HEK293 (cell line): ENCODE measurements around the gene OPA1.

Experiments used
- ELK4 ChIP-seq: IDR thresholded peaks from 2 replicates; pipeline ENCODE4 v1.6.1; 2011; ENCODE audit warnings: mild to moderate bottlenecking, low read depth, low read length, borderline replicate concordance
- GLI2 ChIP-seq: fragments of 450-650 bp; formaldehyde crosslinking; IDR thresholded peaks from 2 replicates; pipeline ENCODE4; 2017; ENCODE audit warnings: missing biosample characterization, missing genetic modification characterization, low read depth, borderline replicate concordance
- GLIS1 ChIP-seq: fragments of 450-650 bp; formaldehyde crosslinking; IDR thresholded peaks from 2 replicates; pipeline ENCODE4 v1.5.1; 2016; ENCODE audit warnings: missing biosample characterization, missing genetic modification characterization
- GLIS2 ChIP-seq: fragments of 450-650 bp; formaldehyde crosslinking; IDR thresholded peaks from 2 replicates; pipeline ENCODE4 v1.5.1; 2016; ENCODE audit warnings: missing biosample characterization, missing genetic modification characterization
- HIC1 ChIP-seq: fragments of 450-650 bp; formaldehyde crosslinking; IDR thresholded peaks from 2 replicates; pipeline ENCODE4 v1.5.1; 2016; ENCODE audit warnings: missing biosample characterization, missing genetic modification characterization
- KLF9 ChIP-seq: fragments of 450-650 bp; formaldehyde crosslinking; IDR thresholded peaks from 2 replicates; pipeline ENCODE4 v1.5.1; 2016; ENCODE audit warnings: missing biosample characterization, missing genetic modification characterization, low read depth
- MYNN ChIP-seq: fragments of 450-650 bp; formaldehyde crosslinking; IDR thresholded peaks from 2 replicates; pipeline ENCODE4 v1.5.1; 2016; ENCODE audit warnings: missing biosample characterization, missing genetic modification characterization, borderline replicate concordance
- OVOL3 ChIP-seq: fragments of 450-650 bp; formaldehyde crosslinking; IDR thresholded peaks from 2 replicates; pipeline ENCODE4 v1.5.1; 2016; ENCODE audit warnings: missing biosample characterization, missing genetic modification characterization
- SP7 ChIP-seq: fragments of 450-650 bp; formaldehyde crosslinking; IDR thresholded peaks from 2 replicates; pipeline ENCODE4 v1.5.1; 2016; ENCODE audit warnings: missing biosample characterization, missing genetic modification characterization
- ZBTB21 ChIP-seq: fragments of 450-650 bp; formaldehyde crosslinking; IDR thresholded peaks from 2 replicates; pipeline ENCODE4 v1.5.1; 2017; ENCODE audit warnings: missing biosample characterization, missing genetic modification characterization
- ZBTB48 ChIP-seq: fragments of 450-650 bp; formaldehyde crosslinking; IDR thresholded peaks from 2 replicates; pipeline ENCODE4 v1.5.1; 2016; ENCODE audit warnings: missing biosample characterization, missing genetic modification characterization
- ZFP37 ChIP-seq: fragments of 450-650 bp; formaldehyde crosslinking; IDR thresholded peaks from 2 replicates; pipeline ENCODE4 v1.5.1; 2016; ENCODE audit warnings: missing biosample characterization, missing genetic modification characterization
- ZFP69B ChIP-seq: fragments of 450-650 bp; formaldehyde crosslinking; IDR thresholded peaks from 2 replicates; pipeline ENCODE4 v1.5.1; 2016; ENCODE audit warnings: missing biosample characterization, missing genetic modification characterization
- ZNF146 ChIP-seq: fragments of 450-650 bp; formaldehyde crosslinking; IDR thresholded peaks from 2 replicates; pipeline ENCODE4 v1.5.1; 2016; ENCODE audit warnings: missing biosample characterization, missing genetic modification characterization
- ZNF169 ChIP-seq: fragments of 450-650 bp; formaldehyde crosslinking; IDR thresholded peaks from 2 replicates; pipeline ENCODE4 v1.5.1; 2016; ENCODE audit warnings: missing biosample characterization, missing genetic modification characterization
- ZNF174 ChIP-seq: fragments of 450-650 bp; formaldehyde crosslinking; IDR thresholded peaks from 2 replicates; pipeline ENCODE4 v1.5.0; 2017; ENCODE audit warnings: missing biosample characterization, mild to moderate bottlenecking, missing genetic modification characterization
- ZNF248 ChIP-seq: fragments of 450-650 bp; formaldehyde crosslinking; IDR thresholded peaks from 2 replicates; pipeline ENCODE4 v1.5.1; 2017; ENCODE audit warnings: missing biosample characterization, missing genetic modification characterization
- ZNF280C ChIP-seq: fragments of 450-650 bp; formaldehyde crosslinking; IDR thresholded peaks from 2 replicates; pipeline ENCODE4 v1.5.1; 2016; ENCODE audit warnings: missing biosample characterization, missing genetic modification characterization
- ZNF311 ChIP-seq: fragments of 450-650 bp; formaldehyde crosslinking; IDR thresholded peaks from 2 replicates; pipeline ENCODE4 v1.5.1; 2017; ENCODE audit warnings: missing biosample characterization, missing genetic modification characterization, borderline replicate concordance
- ZNF324 ChIP-seq: fragments of 450-650 bp; formaldehyde crosslinking; IDR thresholded peaks from 2 replicates; pipeline ENCODE4 v1.5.1; 2016; ENCODE audit warnings: missing biosample characterization, missing genetic modification characterization
- ZNF398 ChIP-seq: fragments of 450-650 bp; formaldehyde crosslinking; IDR thresholded peaks from 2 replicates; pipeline ENCODE4 v1.5.1; 2017; ENCODE audit warnings: missing biosample characterization, missing genetic modification characterization
- ZNF449 ChIP-seq: fragments of 450-650 bp; formaldehyde crosslinking; IDR thresholded peaks from 2 replicates; pipeline ENCODE4 v1.5.1; 2017; ENCODE audit warnings: missing biosample characterization, mild to moderate bottlenecking, missing genetic modification characterization, moderate library complexity
- ZNF473 ChIP-seq: fragments of 450-650 bp; formaldehyde crosslinking; IDR thresholded peaks from 2 replicates; pipeline ENCODE4 v1.5.1; 2017; ENCODE audit warnings: missing biosample characterization, missing genetic modification characterization
- ZNF501 ChIP-seq: fragments of 450-650 bp; formaldehyde crosslinking; IDR thresholded peaks from 2 replicates; pipeline ENCODE4 v1.5.1; 2016; ENCODE audit warnings: missing biosample characterization, missing genetic modification characterization
- ZNF549 ChIP-seq: fragments of 450-650 bp; IDR thresholded peaks from 2 replicates; pipeline ENCODE4 v1.5.1; 2018; ENCODE audit warnings: missing biosample characterization, missing genetic modification characterization, mild to moderate bottlenecking, inconsistent platforms, moderate library complexity
- ZNF558 ChIP-seq: fragments of 450-650 bp; formaldehyde crosslinking; IDR thresholded peaks from 2 replicates; pipeline ENCODE4 v1.5.1; 2016; ENCODE audit warnings: missing biosample characterization, missing genetic modification characterization
- ZNF571 ChIP-seq: fragments of 450-650 bp; formaldehyde crosslinking; IDR thresholded peaks from 2 replicates; pipeline ENCODE4 v1.5.0; 2017; ENCODE audit warnings: missing biosample characterization, missing genetic modification characterization
- ZNF626 ChIP-seq: fragments of 450-650 bp; sonication (Bioruptor Pico); formaldehyde crosslinking; IDR thresholded peaks from 2 replicates; pipeline ENCODE4 v1.5.1; 2018; ENCODE audit warnings: missing biosample characterization, missing genetic modification characterization, inconsistent platforms
- ZNF658 ChIP-seq: fragments of 450-650 bp; formaldehyde crosslinking; IDR thresholded peaks from 2 replicates; pipeline ENCODE4; 2016; ENCODE audit warnings: missing biosample characterization, missing genetic modification characterization
- ZNF664 ChIP-seq: fragments of 450-650 bp; formaldehyde crosslinking; IDR thresholded peaks from 2 replicates; pipeline ENCODE4 v1.5.1; 2016; ENCODE audit warnings: missing biosample characterization, missing genetic modification characterization
- ZNF76 ChIP-seq: fragments of 450-650 bp; formaldehyde crosslinking; IDR thresholded peaks from 2 replicates; pipeline ENCODE4; 2016; ENCODE audit warnings: low read depth, missing biosample characterization, missing genetic modification characterization, borderline replicate concordance

OPA1 gene

GRCh38 chr3:193590088-193590856 is 2.7 kb upstream of the OPA1 start (continued):
- TF ChIP-seq ZNF398 (tag by site-specific recombination) = no peak
- TF ChIP-seq ZNF311 (tag by site-specific recombination) = no peak
- TF ChIP-seq ZNF626 = no peak
- no peak for TF ChIP-seq ZNF658
- TF ChIP-seq ZNF248 = no peak
- TF ChIP-seq ZNF174 = no peak
- no peak for TF ChIP-seq ZNF280C (tag by site-specific recombination)
- TF ChIP-seq ZNF76 (tag by site-specific recombination) = no peak
- no peak for TF ChIP-seq ZNF169 (tag by site-specific recombination)
- no peak for TF ChIP-seq GLIS2 (tag by site-specific recombination)
- TF ChIP-seq SP7 = peak; percentile 81
- TF ChIP-seq ZBTB21 = 0 out of 2 replicates have a peak, but pooled peaks have one; percentile 10
- no peak for TF ChIP-seq OVOL3
- TF ChIP-seq ZBTB48 (tag by site-specific recombination) = peak; percentile 51; the same call in 1 of the 2 replicates
- no peak for TF ChIP-seq GLI2
- TF ChIP-seq MYNN (tag by site-specific recombination) = no peak
- TF ChIP-seq ZNF146 (tag by site-specific recombination) = no peak
- TF ChIP-seq GLIS1 (tag by site-specific recombination) = peak; percentile 22; the same call in 1 of the 2 replicates
- no peak for TF ChIP-seq ELK4
- TF ChIP-seq HIC1 (tag by site-specific recombination) = peak; percentile 92
- TF ChIP-seq ZNF558 (tag by site-specific recombination) = peak; percentile 38; the same call in 1 of the 2 replicates
- no peak for TF ChIP-seq ZNF664 (tag by site-specific recombination)
- no peak for TF ChIP-seq ZNF449 (tag by site-specific recombination)
- no peak for TF ChIP-seq ZNF501
- TF ChIP-seq ZNF324 (tag by site-specific recombination) = no peak
- TF ChIP-seq ZNF571 = no peak
- TF ChIP-seq ZNF549 = no peak
- 0 out of 2 replicates have a peak, but pooled peaks have one; percentile 14 for TF ChIP-seq KLF9 (tag by site-specific recombination)
- no peak for TF ChIP-seq ZNF473 (tag by site-specific recombination)
- no peak for TF ChIP-seq ZFP37 (tag by site-specific recombination)
- TF ChIP-seq ZFP69B = no peak
